ENCODE results near the gene GC.
"Not testable (repeated sequence)": the region's sequence is repeated elsewhere in the genome, so short reads cannot be mapped to it uniquely, and the experiment has no call there.

The GC gene, protein sequence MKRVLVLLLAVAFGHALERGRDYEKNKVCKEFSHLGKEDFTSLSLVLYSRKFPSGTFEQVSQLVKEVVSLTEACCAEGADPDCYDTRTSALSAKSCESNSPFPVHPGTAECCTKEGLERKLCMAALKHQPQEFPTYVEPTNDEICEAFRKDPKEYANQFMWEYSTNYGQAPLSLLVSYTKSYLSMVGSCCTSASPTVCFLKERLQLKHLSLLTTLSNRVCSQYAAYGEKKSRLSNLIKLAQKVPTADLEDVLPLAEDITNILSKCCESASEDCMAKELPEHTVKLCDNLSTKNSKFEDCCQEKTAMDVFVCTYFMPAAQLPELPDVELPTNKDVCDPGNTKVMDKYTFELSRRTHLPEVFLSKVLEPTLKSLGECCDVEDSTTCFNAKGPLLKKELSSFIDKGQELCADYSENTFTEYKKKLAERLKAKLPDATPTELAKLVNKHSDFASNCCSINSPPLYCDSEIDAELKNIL

DNA sequence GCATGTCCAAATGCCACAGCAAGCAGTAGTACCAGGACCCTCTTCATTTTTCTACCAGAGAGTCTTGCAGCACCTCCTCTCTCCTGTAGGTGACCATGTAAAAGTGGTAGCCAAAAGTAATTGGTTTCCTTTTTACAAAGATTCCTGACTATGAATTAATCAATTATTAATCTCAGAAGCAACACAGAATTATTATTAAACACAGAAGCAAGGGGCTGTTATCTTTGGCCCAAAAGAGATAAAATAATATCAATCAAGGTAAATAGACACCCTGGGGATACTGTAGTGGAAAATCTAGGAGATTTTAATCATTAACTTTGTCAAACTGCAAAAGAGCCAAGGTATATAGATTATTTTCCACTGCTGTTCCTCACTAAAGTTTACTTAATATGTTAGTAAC is at the start of gene GC:
Gene GC (minus strand): TSS at position 108 of the 400 bp plus-strand sequence. CDS start 61 bp downstream, at position 47.
- DNase-seq (ENCODE audit: low read depth, low spot score) = no peak

DNA sequence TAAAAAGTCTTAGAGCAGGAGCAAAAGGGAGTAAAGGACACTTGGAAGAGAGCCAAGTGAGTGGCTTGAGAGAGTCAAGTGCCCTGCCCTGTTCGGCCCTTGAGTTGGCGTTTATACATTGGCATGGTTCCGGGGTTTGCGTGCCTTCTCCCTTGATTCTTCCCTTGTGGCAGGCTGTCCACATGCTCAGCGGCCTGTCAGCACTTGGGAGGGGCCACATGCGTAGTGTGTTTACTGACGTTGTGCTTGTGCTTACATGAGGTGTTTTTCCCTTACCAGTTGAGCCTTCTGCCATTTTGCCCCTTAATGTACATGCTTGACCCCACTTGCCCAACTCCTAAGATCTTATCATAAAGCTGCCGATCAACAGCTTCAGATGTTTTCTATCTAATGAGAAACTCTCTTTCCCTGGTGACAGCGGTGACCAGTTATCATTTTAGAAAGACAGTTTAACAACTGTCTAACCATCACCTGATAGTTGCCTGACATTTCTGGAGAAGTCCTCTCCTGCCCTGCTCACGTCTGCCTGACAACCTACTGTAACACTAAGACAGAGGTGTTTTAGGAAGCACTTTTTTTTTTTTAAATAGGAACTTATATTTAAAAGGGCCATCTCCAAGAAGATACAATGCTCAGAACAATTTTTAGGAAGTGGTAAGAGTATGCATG is 49.5 kb upstream of the GC start:
- no peak for DNase-seq (ENCODE audit: low read depth, low spot score)

DNA sequence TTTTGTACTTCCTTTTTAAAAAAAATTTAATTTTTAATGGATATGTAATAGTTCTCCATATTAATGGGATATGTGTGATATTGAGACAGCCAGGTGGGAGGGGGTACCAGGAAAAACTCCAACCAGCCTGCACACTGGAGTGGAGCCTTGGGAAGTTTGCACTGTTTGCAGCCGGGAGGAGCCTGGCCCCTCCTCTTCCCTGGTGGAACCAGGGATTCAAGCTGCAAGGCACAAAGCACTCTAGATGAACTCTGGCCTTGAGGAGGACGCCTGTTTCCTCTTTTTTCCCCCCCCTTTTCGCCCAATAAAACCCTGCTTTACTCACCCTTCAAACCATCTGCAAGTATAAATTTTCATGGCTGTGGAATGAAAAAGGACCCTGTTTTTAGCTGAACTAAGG is 48.2 kb upstream of the GC start:
- no peak for DNase-seq (ENCODE audit: low read depth, low spot score)

DNA sequence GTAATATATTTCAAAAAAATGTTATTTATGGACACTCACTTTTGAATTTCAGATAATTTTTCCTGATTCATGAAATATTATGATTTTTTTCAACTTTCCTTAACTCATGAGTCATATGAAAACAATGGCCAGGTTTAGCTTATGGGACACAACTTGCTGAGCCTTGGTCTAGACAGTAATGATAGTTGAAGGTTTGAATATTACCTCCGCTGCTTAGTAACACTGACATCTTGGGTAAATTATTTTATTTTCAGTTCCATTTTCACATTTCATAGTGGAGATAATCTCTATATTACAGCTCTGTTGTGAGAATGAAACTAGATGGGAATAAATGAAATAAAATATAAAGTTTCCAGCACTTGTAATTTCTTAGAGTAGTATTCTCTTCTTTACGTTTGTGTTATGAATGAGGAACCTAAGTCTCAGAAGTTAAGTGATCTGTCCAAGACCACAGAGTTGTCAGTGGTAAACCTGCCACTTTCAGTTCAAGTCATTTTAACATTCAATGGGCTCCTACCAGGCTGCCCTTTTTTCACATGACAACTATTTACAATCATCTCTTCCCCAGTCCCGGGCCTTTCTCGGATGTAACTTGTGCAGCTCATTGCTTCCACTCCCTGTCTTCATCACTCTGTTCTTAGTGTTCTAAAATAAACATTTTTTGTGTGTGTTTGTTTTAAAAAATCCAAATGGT is 46.8 kb upstream of the GC start:
- no peak for DNase-seq (ENCODE audit: low read depth, low spot score)

DNA sequence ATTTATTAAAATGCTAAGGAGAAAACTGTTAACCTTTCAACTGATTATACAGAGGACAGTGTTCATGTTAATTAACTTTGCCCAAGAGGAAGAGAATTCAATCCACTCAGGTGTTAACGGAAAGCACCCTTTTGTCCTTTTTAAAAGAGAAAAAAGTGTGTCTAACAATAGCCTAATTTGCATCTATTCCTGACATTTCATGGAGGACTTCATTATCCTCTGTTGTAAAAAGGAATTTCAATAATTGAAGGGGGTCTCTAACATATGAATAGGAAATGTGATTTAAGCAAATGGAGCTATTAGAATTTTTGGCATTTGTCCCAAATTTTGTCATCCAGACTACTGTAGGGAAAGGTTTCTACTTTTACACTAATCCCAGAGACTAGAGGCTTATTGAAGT is 44.6 kb upstream of the GC start:
- DNase-seq (ENCODE audit: low read depth, low spot score) = no peak

DNA sequence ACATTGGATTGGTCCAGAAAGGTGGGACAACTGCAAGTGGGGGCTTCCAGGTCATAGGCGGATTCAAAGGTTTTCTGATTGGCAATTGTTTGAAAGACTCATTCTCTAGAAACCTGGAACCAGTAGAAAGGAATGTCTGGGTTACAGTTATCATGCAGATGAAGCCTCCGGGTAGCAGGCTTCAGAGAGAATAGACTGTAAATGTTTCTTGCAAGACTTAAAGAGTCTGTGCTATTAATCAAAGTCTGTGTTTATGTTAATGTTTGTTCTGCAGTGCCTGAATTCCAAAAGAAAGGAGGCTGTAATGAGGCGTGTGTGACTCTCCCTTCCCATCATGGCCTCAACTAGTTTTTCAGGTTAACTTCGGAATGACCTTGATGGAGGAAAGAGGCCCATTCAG is 43.9 kb upstream of the GC start:
- no peak for DNase-seq (ENCODE audit: low read depth, low spot score)

DNA sequence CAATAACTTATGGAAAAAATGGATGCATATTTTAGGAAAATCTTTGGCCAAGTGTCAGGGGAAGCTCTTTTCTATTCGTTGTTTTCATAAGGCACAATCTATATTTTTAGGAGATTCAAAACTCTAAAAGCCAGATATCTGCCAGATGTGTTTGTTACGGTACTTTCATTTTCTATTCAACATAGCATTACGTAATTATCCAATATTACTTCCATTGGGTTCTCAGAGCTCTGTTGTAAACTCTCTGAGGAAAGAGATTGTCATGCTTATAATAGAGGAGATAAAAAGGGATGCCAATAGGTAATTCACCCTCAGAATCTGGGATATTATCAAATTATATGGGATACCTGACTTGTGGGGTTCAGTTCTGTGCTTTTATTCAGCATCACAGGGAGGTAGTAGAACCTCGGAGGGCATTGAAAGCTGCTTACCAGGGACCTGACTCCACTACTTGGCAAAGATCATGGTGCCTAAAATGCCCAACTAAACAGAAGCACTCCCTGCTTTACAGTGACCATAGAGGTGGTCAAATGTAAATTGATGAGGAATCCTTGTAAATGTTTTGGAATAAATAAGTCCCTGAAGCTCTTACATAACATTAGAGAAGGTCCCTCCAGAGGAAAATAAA is 32.9 kb upstream of the GC start:
- no peak for DNase-seq (ENCODE audit: low read depth, low spot score)

DNA sequence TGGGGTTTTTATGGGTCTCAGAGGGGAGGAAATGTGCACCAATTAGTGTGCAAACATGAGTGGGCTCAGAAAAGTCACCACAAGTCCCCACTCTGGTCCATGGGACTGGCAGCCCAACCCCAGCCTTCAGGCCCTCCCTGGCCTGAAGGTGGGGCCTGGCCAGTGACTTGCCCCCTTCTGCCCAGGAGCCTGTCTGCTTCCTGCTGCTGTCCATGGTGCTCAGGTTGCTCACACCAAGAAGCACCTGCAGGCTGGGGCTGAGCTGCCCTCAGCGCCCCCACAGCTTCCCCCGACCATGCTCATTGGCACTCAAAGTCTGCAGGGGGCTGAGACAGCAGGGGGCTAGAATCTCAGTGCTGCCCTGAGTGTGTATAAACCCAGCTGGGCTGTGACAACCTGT is 30.6 kb upstream of the GC start:
- DNase-seq (ENCODE audit: low read depth, low spot score) = no peak

DNA sequence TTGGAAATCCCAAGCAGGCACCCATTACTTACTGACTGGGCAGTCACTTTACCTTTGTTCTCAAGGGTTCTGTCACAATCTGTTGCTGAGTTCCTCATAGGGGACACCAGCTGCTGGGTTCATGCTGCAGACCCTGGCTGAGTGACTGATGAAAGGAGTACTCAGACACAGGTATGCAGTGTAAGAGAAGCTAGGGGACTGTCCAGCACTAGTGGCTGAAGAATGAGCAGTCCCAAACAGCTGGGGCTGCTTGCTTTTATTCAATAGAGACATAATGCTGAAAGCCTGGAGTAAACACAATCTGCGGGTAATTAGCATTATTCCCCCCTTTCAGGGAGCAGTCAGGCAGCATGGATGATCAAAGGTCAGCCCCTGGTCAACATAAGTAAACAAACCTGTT is 25.9 kb upstream of the GC start:
- not testable (repeated sequence) for DNase-seq (ENCODE audit: low read depth, low spot score)

DNA sequence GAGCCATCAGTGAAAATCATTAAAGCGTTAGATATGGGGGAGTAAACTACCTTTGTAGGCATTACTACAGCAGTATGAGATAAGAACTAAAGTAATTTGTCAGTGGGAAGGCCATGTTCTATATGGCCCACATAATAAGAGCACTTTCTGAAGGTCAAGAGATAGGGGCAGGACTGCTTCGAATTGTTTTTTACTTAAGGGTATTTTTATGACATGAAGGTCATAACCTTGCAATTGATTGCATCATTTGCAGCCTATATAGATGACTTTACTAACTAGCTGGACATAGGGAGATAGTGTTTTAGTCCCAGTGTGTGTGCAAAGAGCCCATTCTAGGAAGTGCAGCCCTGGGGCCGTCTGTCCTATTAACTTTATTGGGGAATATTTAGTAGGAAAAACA is 23.6 kb upstream of the GC start:
- DNase-seq (ENCODE audit: low read depth, low spot score) = no peak

DNA sequence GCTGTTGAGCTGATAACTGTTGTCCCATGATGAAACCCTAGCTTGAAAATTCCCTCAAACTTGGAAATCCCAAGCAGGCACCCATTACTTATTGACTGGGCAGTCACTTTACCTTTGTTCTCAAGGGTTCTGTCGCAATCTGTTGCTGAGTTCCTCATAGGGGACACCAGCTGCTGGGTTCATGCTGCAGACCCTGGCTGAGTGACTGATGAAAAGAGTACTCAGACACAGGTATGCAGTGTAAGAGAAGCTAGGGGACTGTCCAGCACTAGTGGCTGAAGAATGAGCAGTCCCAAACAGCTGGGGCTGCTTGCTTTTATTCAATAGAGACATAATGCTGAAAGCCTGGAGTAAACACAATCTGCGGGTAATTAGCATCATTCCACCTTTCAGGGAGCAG is 21.4 kb upstream of the GC start:
- DNase-seq (ENCODE audit: low read depth, low spot score) = not testable (repeated sequence)

DNA sequence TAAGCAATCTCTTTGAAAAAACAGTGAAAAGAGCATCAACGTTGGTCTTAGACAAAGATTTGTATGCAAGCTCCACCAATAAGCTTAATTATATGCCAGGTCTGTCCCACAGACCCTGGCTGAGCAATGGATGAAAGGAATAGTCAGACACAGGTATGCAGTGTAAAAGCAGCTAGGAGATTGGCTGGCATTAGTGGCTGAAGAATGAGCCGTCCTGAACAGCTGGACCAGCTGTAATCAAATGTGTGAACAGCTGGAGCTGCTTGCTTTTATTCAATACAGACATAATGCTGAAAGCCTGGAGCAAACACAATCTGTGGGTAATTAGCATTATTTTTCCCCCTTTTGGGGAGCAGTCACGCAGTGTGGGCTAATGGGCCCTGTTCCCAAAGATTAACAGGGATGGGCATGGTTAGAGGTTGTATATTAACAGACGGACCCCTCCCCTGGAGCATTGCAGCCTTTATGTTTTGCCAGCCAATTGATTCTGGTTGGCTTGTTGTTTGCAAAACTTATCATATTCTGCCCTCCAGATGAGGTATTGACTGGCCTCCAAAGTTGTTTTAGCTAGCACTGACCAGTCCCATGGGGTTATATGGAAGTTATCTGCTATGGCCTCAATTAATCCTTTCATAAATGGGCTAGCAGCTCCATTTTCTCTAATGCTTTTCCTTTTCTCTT is 20.3 kb upstream of the GC start:
- not testable (repeated sequence) for DNase-seq (ENCODE audit: low read depth, low spot score)

DNA sequence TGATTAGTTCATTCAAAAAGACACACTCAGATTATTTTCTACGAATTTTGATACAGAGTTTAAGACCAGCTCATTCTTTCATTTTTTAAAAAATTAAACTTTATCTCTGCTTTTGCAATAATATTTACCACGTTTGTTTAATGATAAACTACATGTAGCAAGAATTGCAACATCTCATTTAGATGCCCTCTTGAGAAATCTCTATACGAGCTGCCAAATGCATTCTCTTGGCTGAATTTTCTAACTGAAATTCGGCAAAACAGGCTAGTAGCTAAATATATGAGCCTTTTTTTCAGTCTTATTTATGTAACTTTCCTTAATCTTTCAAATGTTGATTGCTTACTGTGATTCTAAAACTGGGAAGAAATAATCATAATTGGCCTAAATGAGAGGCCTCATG is 2.1 kb upstream of the GC start:
- no peak for DNase-seq (ENCODE audit: low read depth, low spot score)

DNA sequence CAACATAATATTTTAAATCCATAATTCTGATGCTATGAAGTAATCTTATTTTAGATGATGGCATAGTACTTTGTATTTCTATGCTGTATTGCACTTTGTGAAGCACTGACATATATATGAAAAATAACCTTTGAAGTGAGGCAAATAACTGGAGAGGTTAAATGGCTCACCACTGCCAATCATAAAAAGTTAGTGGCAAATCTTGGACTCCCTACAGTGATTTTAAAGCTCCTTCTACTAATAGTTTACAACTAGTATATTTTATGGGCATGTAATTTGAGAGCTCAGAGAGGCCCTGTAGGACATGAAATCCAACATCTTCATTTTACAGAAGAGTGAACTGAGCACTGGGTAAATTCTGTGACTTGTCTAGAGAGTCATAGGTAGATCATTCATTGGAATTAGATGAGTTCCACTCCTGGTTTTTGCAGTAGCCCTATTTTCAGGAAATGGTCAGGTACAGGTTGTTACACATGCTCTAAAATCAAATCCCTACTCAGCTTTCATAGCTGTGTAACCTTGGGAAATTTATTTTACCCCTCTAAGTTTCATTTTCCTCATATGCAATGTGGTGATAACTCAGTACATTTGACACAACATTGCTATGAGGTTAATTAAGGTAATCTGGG is 804 bp upstream of the GC start:
- no peak for DNase-seq (ENCODE audit: low read depth, low spot score)

DNA sequence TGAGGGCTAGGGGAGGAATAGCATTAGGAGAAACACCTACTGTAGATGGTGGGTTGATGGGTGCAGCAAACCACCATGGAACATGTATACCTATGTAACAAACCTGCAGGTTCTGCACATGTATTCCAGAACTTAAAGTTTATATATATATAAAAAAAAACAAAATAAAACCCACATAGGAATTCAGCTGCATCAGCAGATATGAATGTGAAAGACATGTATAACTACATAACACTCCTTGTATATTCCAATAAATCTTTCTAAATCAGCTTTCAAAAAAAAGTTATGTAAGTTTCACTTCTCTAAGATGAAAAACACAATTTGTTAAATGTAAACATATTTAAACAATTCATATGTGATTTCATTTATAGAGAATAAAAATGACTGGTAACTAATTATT is 6.0 kb downstream of the GC start:
- no peak for DNase-seq (ENCODE audit: low read depth, low spot score)

DNA sequence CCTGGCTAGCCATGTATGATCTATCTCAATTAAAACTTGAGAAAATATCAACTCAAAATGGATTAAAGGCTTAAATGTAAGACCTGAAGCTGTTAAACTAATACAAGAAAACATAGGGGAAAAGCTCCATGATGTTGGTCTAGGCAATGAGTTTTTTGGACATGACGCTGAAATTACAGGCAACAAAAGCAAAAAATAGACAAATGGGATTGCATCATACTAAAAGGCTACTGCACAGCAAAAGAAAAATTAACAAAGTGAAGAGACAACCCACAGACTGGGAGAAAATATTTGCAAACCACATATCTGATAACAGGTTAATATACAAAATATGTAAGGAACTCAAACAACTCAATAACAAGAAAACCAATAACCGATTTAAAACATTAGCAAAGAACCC is 8.4 kb downstream of the GC start:
- no peak for DNase-seq (ENCODE audit: low read depth, low spot score)

DNA sequence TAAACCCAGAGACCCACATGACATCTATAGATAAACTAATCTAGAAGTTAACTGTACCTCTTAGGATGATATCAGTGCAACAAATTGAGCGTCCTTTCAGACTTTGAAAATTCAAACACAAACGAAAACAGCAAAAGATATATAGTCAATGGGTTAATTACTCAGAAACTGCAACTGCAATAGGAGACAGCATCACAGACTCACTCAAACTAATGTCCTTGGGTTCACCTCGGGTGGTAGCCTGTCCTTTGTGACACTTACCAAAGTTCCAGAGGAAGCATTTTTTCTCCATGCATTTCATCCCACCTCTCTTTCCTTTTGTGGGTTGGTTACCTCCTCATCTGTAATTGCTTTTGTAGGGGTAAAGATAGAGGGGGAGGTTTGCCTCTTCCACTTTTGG is 9.7 kb downstream of the GC start:
- no peak for DNase-seq (ENCODE audit: low read depth, low spot score)

DNA sequence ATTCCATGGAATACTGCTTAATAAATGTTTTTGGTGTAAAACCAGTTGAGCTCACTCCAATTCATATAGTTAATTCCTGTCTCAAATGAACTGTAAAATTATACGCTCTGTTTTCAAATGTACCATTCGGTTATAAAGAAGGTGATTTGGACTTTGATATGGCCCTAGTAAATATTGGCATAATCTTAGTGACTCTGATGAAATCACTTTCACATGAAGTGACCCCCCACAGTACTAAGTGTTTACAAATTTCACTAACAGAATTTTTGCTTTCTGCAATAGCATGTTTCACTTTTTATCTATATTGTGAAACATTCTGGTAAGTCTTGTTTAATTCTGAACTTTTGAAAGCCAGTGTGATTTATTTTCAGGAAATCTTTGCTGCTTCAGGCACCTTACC is 10.9 kb downstream of the GC start:
- DNase-seq (ENCODE audit: low read depth, low spot score) = no peak

DNA sequence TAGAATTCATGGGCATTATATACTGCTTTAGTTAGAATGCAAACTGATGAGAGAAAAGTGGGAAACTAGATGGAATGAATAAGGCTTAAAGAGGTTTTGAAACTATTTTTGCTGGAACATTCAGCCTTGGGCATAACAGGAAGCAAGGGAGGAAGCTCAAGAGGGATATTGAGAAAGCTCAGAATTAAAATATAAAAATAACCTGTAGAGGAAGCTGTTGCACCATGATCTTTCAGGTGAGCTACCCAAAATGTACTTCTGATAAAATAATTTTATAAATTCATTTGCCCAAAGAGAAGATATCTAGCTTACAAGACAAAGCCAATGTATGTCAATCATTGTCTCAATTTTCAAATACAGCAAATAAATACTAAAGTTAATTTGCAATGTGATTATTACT is 11.3 kb downstream of the GC start:
- no peak for DNase-seq (ENCODE audit: low read depth, low spot score)

DNA sequence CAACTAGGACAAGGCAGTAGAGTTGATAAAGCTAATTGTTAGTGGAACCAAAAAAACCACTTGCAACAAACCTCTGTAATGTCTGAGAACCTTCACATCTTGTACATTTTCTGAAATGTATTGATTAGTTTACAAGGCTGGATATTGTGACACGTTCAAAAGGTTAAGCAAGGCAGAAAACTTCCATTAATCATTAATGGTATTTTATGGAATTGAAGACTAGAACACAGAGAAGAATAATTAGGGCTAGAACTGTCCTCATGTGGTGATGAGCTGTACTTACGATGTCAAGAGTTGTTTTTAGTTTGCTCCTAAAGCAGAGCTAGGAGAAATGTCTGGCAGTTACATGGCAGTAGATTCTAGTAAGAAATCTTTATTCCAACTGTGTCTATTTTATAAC is 12.3 kb downstream of the GC start:
- DNase-seq (ENCODE audit: low read depth, low spot score) = no peak

DNA sequence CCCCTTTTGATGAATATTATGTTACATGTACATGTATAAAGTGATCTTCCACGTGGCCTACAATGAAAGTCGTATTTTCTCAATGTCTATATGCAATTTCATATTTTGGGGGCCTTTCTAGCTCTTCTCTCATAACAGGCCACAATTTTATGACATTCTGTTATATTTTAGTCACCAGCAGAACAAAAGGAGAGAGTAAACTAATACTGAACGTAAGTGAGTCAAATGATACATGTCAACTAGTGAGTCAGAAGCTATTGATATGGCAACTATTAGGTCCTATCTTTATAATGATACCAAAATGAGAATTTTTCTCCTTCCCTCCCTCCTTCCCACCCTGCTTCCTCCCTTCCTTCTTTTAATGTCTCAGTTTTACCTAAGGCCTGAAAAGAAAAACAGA is 14.4 kb downstream of the GC start:
- DNase-seq (ENCODE audit: low read depth, low spot score) = no peak

Data from activated naive CD8-positive, alpha-beta T cell treated with anti-CD3 and anti-CD28 coated beads, Interleukin-2, amount 50 U/mL, for 16 hours (primary cell).